ENCODE results near the gene RC3H1. TPM values are rescaled to one million over a fixed set of nuclear protein-coding genes. Genes with fewer than 3 reads are reported as not detected.

RC3H1 gene
- polyA plus RNA-seq, 2 of the 4 experiments (the other 2 are of a cell fraction): 4.0 to 12.7 TPM

DNA sequence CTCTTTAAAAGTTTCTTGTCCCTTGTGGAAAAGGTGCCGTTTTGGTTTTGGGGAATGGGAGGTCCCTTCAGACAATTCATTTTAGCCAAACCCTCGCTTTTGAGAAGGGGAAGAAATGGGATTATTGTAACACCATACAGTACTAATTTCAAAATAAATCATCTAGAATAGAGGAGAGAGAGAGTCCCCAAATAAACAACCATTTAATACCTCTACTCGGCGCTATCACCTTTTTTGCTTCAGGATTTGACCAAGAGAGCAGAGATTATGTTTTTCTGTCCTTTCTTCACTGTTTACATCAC lies 770 bp upstream of the RC3H1 start:
- H3K9me3 ChIP-seq: no peaks in the 10 kb centered on the region
- H3K4me3 ChIP-seq: peak overlapping the region; percentile 69
- no peak for FAIRE-seq
- ChIA-PET POLR2A (interaction anchor here (0.5 to 2.3 kb wide), 20 partner anchors 11 to 308 kb away, joined by 3 to 24 read pairs (median 4); partner anchors contain the start of genes GAS5, KLHL20 and ZBTB37), CTCF (interaction anchor here (1.5 to 1.6 kb wide), 2 partner anchors 11 to 18 kb away, joined by 4 read pairs; no protein-coding TSS in a partner anchor)
- TF ChIP-seq ZFP36 (IDR thresholded peaks at IDR 0.05; ENCODE audit: borderline replicate concordance, partially characterized antibody) (no peak), FOSB (CRISPR knock-in tag; IDR thresholded peaks at IDR 0.05) (no peak), HOXA7 (CRISPR knock-in tag; IDR thresholded peaks at IDR 0.05) (no peak), MAZ (IDR thresholded peaks at IDR 0.05; ENCODE audit: borderline replicate concordance, low read depth, low read length) (no peak), EHMT2 (IDR thresholded peaks at IDR 0.05; ENCODE audit: low read depth) (no peak), HDAC2 (IDR thresholded peaks at IDR 0.05) (no peak), MAFK (IDR thresholded peaks at IDR 0.05; ENCODE audit: partially characterized antibody) (no peak), CHD4 (IDR thresholded peaks at IDR 0.05; ENCODE audit: borderline replicate concordance) (no peak), RFX5 (IDR thresholded peaks at IDR 0.05) (no peak), BHLHE40 (IDR thresholded peaks at IDR 0.05; ENCODE audit: low read depth, low read length) (no peak), CBX2 (IDR thresholded peaks at IDR 0.05; ENCODE audit: borderline replicate concordance, low read depth) (no peak)
- TF ChIP-seq, protein P1, sequence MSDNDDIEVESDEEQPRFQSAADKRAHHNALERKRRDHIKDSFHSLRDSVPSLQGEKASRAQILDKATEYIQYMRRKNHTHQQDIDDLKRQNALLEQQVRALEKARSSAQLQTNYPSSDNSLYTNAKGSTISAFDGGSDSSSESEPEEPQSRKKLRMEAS (IDR thresholded peaks at IDR 0.05): no peak
- TF ChIP-seq, protein P2, sequence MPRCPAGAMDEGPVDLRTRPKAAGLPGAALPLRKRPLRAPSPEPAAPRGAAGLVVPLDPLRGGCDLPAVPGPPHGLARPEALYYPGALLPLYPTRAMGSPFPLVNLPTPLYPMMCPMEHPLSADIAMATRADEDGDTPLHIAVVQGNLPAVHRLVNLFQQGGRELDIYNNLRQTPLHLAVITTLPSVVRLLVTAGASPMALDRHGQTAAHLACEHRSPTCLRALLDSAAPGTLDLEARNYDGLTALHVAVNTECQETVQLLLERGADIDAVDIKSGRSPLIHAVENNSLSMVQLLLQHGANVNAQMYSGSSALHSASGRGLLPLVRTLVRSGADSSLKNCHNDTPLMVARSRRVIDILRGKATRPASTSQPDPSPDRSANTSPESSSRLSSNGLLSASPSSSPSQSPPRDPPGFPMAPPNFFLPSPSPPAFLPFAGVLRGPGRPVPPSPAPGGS (IDR thresholded peaks at IDR 0.05): no peak
- TF ChIP-seq, protein P3, sequence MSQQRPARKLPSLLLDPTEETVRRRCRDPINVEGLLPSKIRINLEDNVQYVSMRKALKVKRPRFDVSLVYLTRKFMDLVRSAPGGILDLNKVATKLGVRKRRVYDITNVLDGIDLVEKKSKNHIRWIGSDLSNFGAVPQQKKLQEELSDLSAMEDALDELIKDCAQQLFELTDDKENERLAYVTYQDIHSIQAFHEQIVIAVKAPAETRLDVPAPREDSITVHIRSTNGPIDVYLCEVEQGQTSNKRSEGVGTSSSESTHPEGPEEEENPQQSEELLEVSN (IDR thresholded peaks at IDR 0.05; ENCODE audit: borderline replicate concordance, low read depth): no peak
- WGBS (ENCODE audit: missing lambda C conversion rate): 23% methylated on average over 4 of the region's 4 CpGs
- H3K27ac ChIP-seq: peak overlapping the region; percentile 89 to 99
- ATAC-seq: no peak
- DNase-seq (ENCODE audit: low read depth in 1 of 2, low spot score in 1 of 2): no peak
- H3K4me1 ChIP-seq: peaks cover 39% of the 10 kb centered on the region
- peak overlapping the region; percentile 87 for H3K4me2 ChIP-seq

DNA sequence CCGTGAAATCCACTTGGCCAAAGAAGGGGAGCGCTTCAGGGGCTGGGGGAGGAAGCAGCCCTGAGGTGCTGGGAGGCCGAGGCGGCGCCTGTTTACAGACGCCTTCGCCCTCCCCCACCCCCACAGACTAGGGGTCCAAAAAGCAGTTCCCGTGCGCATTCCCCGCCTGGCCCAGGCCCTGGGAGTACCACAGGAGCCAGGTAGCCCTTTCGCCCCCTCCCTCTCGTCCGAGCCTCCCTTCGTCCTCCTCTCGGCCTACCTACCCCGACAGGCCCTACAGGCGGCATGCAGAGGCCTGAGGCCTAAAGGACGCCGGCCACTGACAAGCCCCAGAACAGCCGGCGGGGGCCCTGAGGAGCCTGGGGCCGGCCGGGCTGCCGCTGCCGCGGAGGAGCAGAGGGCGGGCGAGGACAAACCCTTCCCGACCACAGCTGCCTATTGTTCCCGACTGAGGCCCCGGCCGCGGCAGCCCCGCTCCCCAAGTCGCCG lies 522 bp downstream of the RC3H1 start:
- H3K4me2 ChIP-seq: peak overlapping the region; percentile 90
- WGBS (ENCODE audit: missing lambda C conversion rate): 0% methylated on average over 18 of the region's 36 CpGs
- peak overlapping the region; percentile 69 for H3K4me3 ChIP-seq
- ChIA-PET CTCF (interaction anchor here (1.1 to 1.6 kb wide), 4 partner anchors 10 to 35 kb away, joined by 3 to 4 read pairs (median 4); no protein-coding TSS in a partner anchor), POLR2A (interaction anchor here (0.6 to 2.3 kb wide), 18 partner anchors 10 to 307 kb away, joined by 3 to 24 read pairs (median 4); partner anchors contain the start of genes GAS5, KLHL20 and ZBTB37)
- peaks cover 49% of the 10 kb centered on the region for H3K4me1 ChIP-seq
- ATAC-seq (peak; percentile 72 to 75), FAIRE-seq (no peak), DNase-seq (ENCODE audit: low read depth in 1 of 2, low spot score in 1 of 2) (peak in 1 of 2 experiments; percentile 59)
- peak overlapping the region; percentile 89 to 99 for H3K27ac ChIP-seq
- TF ChIP-seq PHF8 (IDR thresholded peaks at IDR 0.05; ENCODE audit: borderline replicate concordance, low read depth) (peak; percentile 67; the same call in 1 of the 2 replicates), TP53 (CRISPR knock-in tag; IDR thresholded peaks at IDR 0.05) (0 out of 2 replicates have a peak, but pooled peaks have one; percentile 26), CEBPB (IDR thresholded peaks at IDR 0.05) (no peak)
- TF ChIP-seq, protein P1 (IDR thresholded peaks at IDR 0.05): peak; percentile 56; the same call in 1 of the 2 replicates
- H3K9me3 ChIP-seq: no peaks in the 10 kb centered on the region

DNA sequence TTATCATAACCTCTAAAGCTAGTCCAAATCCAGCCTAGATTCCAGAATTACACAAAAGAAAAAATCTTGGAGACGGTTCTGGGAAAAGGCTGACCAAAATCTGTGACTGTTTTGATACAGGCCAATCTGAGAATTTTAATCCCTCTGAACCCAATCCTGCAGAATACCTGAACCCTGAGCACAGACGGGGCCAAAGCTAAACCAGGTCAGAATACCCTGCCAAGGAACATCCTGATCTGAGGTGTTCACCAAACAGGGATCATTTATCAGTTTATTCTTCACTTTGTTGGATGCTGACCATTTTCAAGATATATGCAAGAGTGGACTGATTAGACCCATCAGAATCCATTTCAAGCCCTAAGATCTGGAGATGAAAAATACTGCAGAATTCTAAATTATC lies 3.6 kb downstream of the RC3H1 start:
- Histone ChIP-seq H3K4me1 (peaks cover 52% of the 10 kb centered on the region), H3K4me3 (no peak overlapping the region), H3K27ac (no peak overlapping the region), H3K9me3 (no peaks in the 10 kb centered on the region), H3K4me2 (peak overlapping the region; percentile 18; the same call in 2 of the 3 replicates)
- FAIRE-seq (no peak), ATAC-seq (no peak), DNase-seq (ENCODE audit: low read depth in 1 of 2, low spot score in 1 of 2) (no peak)
- TF ChIP-seq ZFP36 (IDR thresholded peaks at IDR 0.05; ENCODE audit: borderline replicate concordance, partially characterized antibody) (no peak), SMC3 (IDR thresholded peaks at IDR 0.05) (no peak), RNF2 (IDR thresholded peaks at IDR 0.05; ENCODE audit: borderline replicate concordance, low read depth) (no peak), HOXA7 (CRISPR knock-in tag; IDR thresholded peaks at IDR 0.05) (no peak), ZNF302 (CRISPR knock-in tag; IDR thresholded peaks at IDR 0.05) (no peak), HOXB13 (CRISPR knock-in tag; IDR thresholded peaks at IDR 0.05; ENCODE audit: low read depth) (no peak), HOXB5 (CRISPR knock-in tag; IDR thresholded peaks at IDR 0.05) (no peak), TP53 (CRISPR knock-in tag; IDR thresholded peaks at IDR 0.05) (no peak)
- TF ChIP-seq, protein P4, sequence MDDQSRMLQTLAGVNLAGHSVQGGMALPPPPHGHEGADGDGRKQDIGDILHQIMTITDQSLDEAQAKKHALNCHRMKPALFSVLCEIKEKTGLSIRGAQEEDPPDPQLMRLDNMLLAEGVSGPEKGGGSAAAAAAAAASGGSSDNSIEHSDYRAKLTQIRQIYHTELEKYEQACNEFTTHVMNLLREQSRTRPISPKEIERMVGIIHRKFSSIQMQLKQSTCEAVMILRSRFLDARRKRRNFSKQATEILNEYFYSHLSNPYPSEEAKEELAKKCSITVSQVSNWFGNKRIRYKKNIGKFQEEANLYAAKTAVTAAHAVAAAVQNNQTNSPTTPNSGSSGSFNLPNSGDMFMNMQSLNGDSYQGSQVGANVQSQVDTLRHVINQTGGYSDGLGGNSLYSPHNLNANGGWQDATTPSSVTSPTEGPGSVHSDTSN (IDR thresholded peaks at IDR 0.05): no peak
- TF ChIP-seq, protein P5, sequence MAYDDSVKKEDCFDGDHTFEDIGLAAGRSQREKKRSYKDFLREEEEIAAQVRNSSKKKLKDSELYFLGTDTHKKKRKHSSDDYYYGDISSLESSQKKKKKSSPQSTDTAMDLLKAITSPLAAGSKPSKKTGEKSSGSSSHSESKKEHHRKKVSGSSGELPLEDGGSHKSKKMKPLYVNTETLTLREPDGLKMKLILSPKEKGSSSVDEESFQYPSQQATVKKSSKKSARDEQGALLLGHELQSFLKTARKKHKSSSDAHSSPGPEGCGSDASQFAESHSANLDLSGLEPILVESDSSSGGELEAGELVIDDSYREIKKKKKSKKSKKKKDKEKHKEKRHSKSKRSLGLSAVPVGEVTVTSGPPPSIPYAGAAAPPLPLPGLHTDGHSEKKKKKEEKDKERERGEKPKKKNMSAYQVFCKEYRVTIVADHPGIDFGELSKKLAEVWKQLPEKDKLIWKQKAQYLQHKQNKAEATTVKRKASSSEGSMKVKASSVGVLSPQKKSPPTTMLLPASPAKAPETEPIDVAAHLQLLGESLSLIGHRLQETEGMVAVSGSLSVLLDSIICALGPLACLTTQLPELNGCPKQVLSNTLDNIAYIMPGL (CRISPR knock-in tag; IDR thresholded peaks at IDR 0.05; ENCODE audit: borderline replicate concordance): no peak
- ChIA-PET POLR2A (interaction anchor here (1.3 kb wide), 1 partner anchor 150 kb away, joined by 6 read pairs; the partner anchor contains the start of genes GAS5 and ZBTB37), CTCF (no interaction called here)
- WGBS (ENCODE audit: missing lambda C conversion rate): 74% methylated on average over 2 of the region's 2 CpGs
